GM10266 (cell line): ENCODE data around the gene TPRG1L.
A peak's percentile ranks its signal among the peaks of the same experiment; 100 is the strongest.

ENCODE experiments used
- DNase-seq: peaks from one replicate; pipeline ENCODE4 v3.0.0; 2012; ENCODE audit errors: extremely low spot score
- CTCF ChIP-seq: IDR thresholded peaks from 2 replicates; pipeline ENCODE4 v1.5.1; 2012; ENCODE audit warnings: mild to moderate bottlenecking, low read depth; ENCODE audit not compliant: control insufficient read depth, insufficient read depth; ENCODE audit errors: missing control alignments

TPRG1L gene

GRCh38 chr1:3610527-3611169 is 14.2 kb upstream of the TPRG1L start:
- TF ChIP-seq CTCF, result no peak
- no peak for DNase-seq

- DNase-seq, result peak; percentile 79
- no peak for TF ChIP-seq CTCF
Observed at GRCh38 chr1:3611170-3612019, 13.4 kb upstream of the TPRG1L start, which contains the start of gene MEGF6. Gene MEGF6 (minus strand): TSS chr1:3611508. CDS start chr1:3611268, 240 bp downstream.

- no peak for DNase-seq
- TF ChIP-seq CTCF, result no peak
Observed at GRCh38 chr1:3612123-3612522, 12.7 kb upstream of the TPRG1L start.

GRCh38 chr1:3614755-3615742 is 9.8 kb upstream of the TPRG1L start:
- peak; percentile 67 for DNase-seq
- peak; percentile 53 for TF ChIP-seq CTCF

- TF ChIP-seq CTCF, result no peak
- no peak for DNase-seq
Observed at GRCh38 chr1:3616861-3617260, 8.0 kb upstream of the TPRG1L start.

- no peak for DNase-seq
- TF ChIP-seq CTCF, result no peak
Observed at GRCh38 chr1:3617806-3618345, 6.9 kb upstream of the TPRG1L start.
